T47D (cell line): Measurements from ENCODE around the gene KCNF1.
"Not testable (repeated sequence)": the region's sequence is repeated elsewhere in the genome, so short reads cannot be mapped to it uniquely, and the experiment has no call there.

Experiments used
- DNase-seq, 2 experiments: peaks; one replicate each; pipeline versions ENCODE4 v3.0.0 to v3.0.0-alpha.2; 2011 to 2012; ENCODE audit warnings: low read depth in 1 of 2, low spot score in 1 of 2
- JUND ChIP-seq: IDR thresholded peaks from 2 replicates; pipeline ENCODE4 v1.6.1; 2012; ENCODE audit warnings: low read depth
- in situ Hi-C: cut with HindIII; loops from 2 replicates; pipeline ENCODE4 v1.10.0; 2016; ENCODE audit warnings: low sequenced_read_pairs, low pct_unique_long_range_greater_than_20kb

KCNF1 gene

DNA sequence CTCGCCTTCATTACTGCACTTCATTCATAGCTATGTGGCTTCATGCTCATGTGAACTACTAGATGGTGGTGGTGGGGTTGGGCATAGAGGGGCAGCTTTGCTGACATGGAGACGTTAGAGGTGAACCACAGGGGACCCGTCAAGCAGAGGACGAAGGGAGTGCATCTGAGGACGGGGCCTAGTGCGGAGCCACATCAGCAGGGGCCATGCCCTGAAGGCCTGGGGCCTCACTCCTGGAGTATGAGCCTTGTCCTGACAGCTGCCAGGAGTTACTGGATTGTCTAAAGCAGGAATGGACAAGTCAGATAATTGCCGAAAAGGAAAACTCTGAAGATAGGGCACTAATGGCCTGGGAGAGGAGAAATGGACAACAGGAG, 36.4 kb downstream of the KCNF1 start:
- in situ Hi-C loops: no loop called here
- DNase-seq: no peak
- no peak for TF ChIP-seq JUND

DNA sequence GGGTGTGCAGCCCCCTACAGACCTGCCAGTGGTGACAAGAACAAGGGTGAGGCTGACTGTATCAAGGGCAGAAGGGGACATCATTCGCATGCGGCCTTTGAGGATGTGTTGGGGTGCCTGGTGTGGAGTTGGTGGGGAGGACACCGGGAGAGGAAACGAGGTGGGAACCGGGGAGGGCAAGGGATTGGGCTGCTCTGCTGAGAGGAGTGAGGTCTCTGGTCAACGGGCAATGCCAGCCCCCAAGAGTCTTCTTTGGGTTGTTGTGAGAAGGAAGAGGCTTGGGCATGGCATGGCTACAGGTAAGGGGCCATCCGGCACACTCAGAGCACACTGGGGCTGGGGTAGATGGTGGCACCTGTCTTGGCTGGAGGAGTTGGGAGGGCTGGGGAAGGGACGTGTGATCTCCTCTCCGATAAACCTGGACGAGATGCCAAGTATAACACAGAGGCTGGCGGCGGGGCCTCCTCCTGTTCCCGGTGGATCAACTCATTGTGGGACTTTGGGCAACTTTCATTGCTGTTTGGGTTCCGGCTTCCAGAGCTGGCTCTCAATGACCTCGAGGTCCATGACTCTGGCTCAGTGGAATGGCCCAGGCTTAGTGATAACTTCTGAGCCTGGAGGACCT, 37.0 kb downstream of the KCNF1 start:
- in situ Hi-C loops: no loop called here
- TF ChIP-seq JUND: no peak
- no peak for DNase-seq

- in situ Hi-C loops: no loop called here
- DNase-seq: no peak
- TF ChIP-seq JUND: no peak
These were observed 38.1 kb downstream of the KCNF1 start for GRCh38 chr2:10949835-10950234.

DNA sequence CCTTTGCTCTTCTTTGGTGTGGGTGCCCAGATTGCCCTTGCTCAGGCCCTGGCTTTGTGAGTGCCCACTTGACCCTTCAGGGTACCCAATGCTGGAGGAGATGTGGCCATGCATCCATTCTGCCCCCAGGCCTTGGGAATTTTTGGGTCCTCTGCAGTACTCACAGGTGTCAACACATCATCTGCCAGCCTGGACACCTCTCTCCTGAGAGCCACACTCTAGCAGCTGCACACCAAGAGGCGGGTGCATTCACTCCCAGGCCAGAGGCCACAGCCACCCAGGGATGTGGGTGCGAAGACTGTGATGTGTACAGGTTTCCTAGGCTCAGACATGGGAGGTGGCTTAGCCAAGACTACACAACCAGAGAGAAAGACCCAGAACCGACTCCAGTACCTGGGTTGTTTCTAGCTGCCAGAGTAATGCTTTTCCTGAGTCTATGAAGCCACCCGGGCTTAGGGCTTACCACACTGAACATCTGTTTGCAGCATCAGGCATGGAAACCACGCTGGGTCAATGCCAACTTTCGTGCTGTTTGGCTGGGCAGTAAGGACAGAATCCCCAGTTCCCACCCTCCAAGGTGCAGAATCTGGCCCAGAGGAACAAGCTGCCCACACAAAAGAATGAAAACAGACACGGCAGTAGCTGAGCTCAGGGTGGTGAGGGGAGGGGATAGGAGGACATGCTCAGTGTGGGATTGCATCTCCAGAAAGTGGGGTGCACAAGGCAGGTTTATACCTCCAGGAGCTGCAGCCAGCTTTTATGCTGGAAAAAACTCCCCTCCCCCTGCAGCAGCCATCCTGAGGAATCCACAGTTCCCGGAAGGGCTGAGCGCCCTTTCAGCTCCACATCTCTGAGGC, 40.1 kb downstream of the KCNF1 start:
- in situ Hi-C loops: no loop called here
- TF ChIP-seq JUND: no peak

DNA sequence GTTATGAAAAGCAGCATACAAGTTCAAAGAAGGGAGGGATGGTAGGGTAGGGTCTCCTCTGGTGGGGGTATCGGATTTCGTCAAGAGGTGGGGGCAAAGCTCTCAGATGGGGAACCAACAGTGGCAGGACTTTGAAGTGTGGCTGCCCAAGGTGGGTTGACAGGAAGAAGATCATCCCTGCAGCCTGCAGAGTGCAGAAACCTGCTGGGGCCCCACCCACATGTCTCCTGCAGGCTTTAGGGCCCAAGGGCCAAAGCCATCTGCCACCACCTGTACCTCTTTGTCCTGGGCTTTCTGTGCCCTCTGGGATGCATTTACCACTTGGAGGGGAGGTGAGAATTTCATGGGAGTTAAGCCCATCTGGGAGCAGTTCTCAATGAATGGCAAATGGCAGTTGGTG, 42.7 kb downstream of the KCNF1 start:
- in situ Hi-C loops: no loop called here
- no peak for TF ChIP-seq JUND
- DNase-seq: no peak

More for the DNA sequence above, 40.1 kb downstream of the KCNF1 start:
- DNase-seq: no peak

DNA sequence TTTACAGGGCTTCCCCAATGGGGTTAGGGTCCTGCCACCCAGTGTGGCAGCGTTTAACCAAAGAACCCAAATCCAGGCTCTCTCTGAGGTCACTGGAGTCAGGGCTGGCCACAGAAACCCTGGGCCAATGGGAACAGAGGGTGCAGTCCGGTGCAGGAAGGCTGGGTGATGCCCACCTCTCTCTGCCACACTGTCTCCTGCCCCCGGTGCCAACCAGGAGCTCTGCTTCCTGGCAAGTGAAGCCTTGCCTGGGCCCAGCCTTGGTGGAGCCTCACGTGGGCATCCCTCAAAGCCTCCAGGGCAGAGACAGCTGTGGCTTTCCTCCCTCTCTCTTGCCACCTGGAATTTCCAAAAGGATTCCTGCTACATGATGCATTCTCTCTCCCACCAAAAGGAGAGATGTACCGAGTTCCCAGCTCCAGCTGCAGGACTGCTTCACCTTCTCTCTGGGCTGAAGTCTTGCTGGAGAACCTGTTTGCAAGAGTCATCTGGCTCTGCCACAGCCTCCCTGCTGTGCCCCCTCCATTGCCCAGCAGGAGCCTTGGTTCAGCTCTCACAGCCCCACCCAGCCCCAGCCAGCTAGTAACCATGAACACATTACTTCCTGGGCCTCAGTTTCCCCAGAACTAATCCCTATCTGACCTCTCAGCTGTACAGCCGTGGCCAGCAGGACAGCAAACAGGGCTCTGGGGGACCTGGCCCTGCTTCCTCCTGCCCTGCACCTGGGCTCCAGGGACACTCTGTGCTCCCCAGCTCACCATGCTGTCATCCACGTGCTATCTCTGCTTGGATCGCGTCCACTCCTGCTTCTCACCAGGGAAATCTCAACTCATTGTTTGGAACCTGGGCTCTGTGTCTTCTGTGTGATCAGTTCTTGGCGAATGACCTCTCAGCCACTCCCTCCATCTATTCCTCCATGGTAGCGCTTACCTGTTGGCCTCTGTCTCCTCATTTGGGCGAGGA, 43.4 kb downstream of the KCNF1 start:
- DNase-seq: no peak
- no peak for TF ChIP-seq JUND
- in situ Hi-C loops: no loop called here

DNA sequence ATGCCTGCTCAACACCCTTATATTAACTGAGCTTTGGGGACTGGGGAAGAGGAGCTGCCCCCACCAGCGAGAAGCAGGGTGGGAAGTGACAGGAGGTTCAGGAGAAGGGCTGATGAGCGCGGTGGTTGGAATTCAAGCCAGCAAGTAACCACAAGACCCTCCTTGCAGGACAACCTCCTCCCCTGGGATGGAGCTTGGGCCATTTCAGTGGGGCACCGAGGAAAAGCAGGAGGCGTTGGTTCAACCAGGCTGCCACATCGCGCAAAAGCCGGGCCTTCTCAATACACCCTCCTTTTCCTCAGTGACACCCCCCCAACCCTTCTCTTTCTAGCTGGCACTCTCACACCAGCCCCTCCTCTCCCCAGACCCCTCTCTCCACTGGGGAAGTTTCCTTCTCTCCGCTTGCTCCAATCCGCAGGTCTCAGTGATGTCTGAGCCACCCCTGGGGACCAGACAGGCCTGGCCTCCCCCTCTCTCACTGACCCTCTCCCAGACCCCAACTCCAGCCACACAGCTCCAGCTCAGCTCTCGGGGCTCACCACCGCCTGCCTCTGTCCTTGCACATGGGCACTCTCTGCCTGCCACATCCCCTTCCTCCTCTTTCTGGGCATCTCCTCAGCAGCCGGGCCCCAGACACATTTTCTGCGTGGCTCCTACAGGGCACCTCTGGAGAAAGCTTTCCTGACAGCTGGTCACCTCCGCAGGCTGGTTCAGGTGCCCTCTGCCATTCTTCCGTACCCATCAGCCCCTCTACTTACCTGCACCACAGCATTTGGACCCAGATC, 44.5 kb downstream of the KCNF1 start:
- TF ChIP-seq JUND: no peak
- in situ Hi-C loops: no loop called here
- no peak for DNase-seq

DNA sequence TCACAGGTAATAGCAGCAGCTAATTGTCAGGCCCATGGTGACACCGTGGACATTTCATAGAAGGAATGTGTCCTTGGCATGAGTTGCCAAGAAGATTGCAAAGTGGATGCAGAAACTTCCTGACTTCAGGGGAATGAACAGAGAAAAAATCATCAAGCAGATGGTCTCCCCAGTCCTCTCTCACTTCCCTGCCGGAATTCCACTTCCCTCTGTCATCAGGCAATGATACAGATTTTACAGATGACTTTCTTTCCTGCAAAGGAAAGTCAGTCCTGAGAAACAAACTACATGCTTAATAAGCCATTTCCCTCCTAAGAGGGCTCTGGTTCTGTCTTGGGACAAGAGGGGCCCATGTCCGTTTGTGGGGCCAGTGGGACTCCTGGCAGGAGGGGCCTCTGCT, 45.7 kb downstream of the KCNF1 start:
- DNase-seq: no peak
- in situ Hi-C loops: no loop called here
- TF ChIP-seq JUND: no peak

- DNase-seq, in situ Hi-C loops: not testable (repeated sequence)
These were observed 46.7 kb downstream of the KCNF1 start for GRCh38 chr2:10958452-10958851.

DNA sequence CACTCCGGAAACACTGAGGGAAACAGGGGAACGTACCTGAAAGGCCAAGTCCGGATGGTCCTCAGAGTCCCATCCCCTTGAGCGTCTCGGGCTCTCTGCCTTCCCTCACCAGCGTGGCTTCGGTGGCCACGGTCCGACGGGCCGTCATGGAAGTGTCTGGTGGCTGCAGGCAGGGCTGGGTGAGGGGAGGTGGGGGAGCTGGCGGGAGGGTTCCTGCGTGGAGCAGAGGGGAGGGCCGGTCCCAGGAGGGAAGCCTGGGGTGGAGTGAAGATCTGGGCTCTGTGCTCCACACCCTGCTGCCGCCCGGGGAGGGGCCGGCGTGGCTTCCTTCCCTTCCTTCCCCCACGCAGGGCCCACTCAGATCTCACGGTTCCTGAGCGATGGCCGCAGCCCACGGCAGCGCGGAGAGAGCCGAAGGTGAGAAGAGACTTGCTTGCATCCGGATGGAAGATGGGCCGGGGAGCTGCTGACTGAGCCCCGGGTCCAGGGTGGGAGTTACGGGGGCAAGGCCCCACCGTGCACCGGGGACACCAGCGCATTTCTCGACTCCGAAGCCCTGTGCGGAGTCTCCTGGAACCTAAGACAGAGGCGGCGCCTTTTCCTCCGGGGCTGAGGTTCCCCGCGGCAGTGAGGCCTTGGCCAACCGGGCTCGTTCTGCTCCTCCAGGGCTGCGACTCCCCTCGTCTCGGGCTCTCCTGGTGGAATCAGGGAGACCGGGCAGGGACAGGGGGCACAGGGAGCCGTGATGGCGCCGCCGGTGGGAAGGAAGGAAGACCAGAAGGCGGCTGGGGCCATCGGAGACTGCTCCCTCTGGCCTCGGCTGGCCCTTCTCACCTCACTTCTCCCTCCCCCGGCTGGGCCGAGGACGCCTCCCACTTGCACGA, 49.1 kb downstream of the KCNF1 start:
- in situ Hi-C loops: no loop called here
- TF ChIP-seq JUND: no peak
- DNase-seq: no peak

- in situ Hi-C loops: no loop called here
- DNase-seq: no peak
- no peak for TF ChIP-seq JUND
These were observed 49.7 kb downstream of the KCNF1 start for GRCh38 chr2:10961490-10961875.
